Measurements from ENCODE around the gene POFUT2. TPM values are rescaled to one million over a fixed set of nuclear protein-coding genes. Genes with fewer than 3 reads are reported as not detected.

Gene POFUT2
- total RNA-seq, 4 donors from 2014 or later: 17.5 to 48.9 (median 19.8) TPM

- DNase-seq (ENCODE audit: low spot score): no peak
- TF ChIP-seq, protein P1, sequence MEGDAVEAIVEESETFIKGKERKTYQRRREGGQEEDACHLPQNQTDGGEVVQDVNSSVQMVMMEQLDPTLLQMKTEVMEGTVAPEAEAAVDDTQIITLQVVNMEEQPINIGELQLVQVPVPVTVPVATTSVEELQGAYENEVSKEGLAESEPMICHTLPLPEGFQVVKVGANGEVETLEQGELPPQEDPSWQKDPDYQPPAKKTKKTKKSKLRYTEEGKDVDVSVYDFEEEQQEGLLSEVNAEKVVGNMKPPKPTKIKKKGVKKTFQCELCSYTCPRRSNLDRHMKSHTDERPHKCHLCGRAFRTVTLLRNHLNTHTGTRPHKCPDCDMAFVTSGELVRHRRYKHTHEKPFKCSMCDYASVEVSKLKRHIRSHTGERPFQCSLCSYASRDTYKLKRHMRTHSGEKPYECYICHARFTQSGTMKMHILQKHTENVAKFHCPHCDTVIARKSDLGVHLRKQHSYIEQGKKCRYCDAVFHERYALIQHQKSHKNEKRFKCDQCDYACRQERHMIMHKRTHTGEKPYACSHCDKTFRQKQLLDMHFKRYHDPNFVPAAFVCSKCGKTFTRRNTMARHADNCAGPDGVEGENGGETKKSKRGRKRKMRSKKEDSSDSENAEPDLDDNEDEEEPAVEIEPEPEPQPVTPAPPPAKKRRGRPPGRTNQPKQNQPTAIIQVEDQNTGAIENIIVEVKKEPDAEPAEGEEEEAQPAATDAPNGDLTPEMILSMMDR (IDR thresholded peaks at IDR 0.05): no peak
- ATAC-seq (ENCODE audit: low FRiP score): no peak
Observed at GRCh38 chr21:45334134-45334533, 46.4 kb upstream of the POFUT2 start.

DNA sequence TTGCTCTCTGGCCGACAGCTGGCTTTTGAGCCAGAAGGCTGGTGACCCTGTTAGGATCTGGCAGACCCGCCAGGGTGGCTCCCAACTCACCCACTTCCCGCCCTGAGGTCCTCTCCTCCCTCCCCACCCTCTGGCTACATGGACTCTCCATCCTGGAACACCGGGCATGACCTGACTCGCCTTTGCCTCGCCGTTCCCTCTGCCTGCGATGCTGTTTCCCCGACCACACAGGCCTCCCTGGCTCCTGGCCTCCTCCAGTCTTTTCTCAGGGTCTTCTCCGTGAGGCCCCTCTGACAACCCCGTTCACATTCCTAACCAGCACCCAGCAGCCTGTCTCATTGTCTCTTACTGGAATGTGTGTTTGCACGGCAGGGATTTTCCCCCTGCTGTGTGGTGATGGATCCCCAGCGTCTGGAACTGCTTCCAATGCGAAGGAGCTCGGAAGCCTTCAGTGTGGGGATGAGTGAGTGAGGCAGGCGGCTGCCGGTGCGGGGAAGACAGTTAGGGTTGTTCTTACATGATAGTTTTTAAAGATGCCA, 46.0 kb upstream of the POFUT2 start:
- ATAC-seq (ENCODE audit: low FRiP score) (no peak), DNase-seq (ENCODE audit: low spot score) (no peak)
- TF ChIP-seq, protein P1 (IDR thresholded peaks at IDR 0.05): no peak

DNA sequence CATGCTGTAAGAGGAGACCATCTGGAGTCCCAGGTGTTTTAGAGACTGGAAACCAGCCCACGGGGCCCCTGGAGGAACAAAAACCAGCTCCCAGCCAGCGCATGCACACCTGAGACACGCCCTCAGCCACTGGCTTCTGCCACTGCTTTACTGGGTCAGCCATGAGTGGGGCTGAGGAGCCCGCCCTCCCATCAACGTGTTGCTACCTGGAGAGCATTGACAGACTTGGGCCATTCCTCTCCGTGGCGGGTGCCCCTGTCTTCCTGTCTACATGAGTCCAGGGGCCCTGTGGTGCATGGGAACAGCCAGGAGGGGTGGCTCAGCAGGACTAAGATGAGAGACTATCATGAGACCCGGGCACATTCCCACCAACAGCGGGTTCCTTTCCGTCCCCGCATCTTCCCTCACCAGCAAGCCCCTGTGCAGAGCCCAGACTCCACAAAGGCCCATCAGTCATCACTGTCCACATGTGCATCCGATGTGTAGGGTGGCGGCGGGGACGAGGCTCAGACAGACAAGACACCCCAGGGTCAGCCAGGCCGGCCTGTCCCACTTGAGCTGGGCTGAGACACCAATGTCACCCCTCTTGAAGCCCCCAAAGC, 45.4 kb upstream of the POFUT2 start:
- ATAC-seq (ENCODE audit: low FRiP score) (no peak), DNase-seq (ENCODE audit: low spot score) (no peak)
- TF ChIP-seq, protein P1 (IDR thresholded peaks at IDR 0.05): no peak

DNA sequence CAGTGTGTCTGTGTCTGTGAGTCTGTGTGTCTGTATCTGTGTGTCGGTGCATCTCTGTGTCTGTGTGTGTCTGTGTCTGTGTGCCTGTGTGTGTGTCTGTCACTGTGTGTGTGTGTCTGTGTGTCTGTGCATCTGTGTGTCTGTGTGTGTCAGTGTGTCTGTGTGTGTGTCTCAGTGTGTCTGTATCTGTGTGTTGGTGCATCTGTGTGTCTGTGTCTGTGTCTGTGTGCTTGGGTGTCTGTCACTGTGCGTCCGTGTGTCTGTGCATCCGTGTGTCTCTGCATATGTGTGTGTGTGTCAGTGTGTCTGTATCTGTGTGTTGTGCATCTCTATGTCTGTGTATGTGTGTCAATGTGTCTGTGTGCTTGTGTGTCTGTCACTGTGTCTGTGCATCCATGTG, 44.7 kb upstream of the POFUT2 start:
- no peak for DNase-seq (ENCODE audit: low spot score)
- no peak for ATAC-seq (ENCODE audit: low FRiP score)
- TF ChIP-seq, protein P1 (IDR thresholded peaks at IDR 0.05): no peak

- ATAC-seq (ENCODE audit: low FRiP score): no peak
- no peak for DNase-seq (ENCODE audit: low spot score)
- TF ChIP-seq, protein P1 (IDR thresholded peaks at IDR 0.05): no peak
Observed at GRCh38 chr21:45331531-45332147, 43.9 kb upstream of the POFUT2 start.

DNA sequence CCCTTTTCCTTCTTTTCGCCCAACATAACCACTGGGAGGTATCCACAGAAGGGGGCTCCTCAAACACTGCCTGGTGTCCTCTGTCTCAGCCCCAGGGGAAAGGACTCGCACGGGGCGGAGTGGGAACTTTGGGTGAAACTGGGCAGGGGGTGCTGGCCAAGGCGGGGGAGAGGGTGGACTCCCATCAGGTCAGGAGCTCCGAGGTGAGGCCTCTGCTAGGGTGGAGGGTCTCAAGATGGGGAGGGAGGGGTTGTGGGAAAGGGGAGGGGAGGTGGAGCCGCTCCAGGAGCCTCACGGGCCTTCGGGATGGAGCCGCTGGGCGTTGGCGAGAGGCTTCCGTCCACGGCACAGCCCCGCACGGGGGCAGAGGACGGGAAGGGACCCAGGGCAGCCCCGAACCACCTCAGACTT, 43.2 kb upstream of the POFUT2 start:
- DNase-seq (ENCODE audit: low spot score) (no peak), ATAC-seq (ENCODE audit: low FRiP score) (no peak)
- TF ChIP-seq, protein P1 (IDR thresholded peaks at IDR 0.05): no peak
